ENCODE results near the gene CREB1. TPM values are rescaled to one million over a fixed set of nuclear protein-coding genes. Genes with fewer than 3 reads are reported as not detected.

The CREB1 gene
- total and polyA plus RNA-seq, 4 donors: 5.4 to 79.6 (median 35.1) TPM

GRCh38 chr2:207533461-207534008 lies 3.8 kb downstream of the CREB1 start:
- Histone ChIP-seq H3K4me1 (ENCODE audit: control insufficient read depth in 5 of 5, insufficient read depth in 5 of 5, low read length in 5 of 5) (peaks cover 0 to 35% (median 7%) of the 10 kb centered on the region in 5 donors), H3K36me3 (ENCODE audit: control insufficient read depth in 4 of 4, insufficient read depth in 4 of 4, low read length in 4 of 4) (no peaks in the 10 kb centered on the region), H3K9me3 (ENCODE audit: control insufficient read depth in 4 of 4, insufficient read depth in 3 of 4, low read length in 3 of 4) (no peaks in the 10 kb centered on the region), H3K27ac (ENCODE audit: low read depth in 1 of 2, low read length in 1 of 2) (peak overlapping the region in 1 of 2 donors; percentile 59), H3K9ac (ENCODE audit: insufficient read depth in 1 of 2, low read length in 2 of 2) (peak overlapping the region in 1 of 2 donors; percentile 17), H3K27me3 (ENCODE audit: control insufficient read depth in 3 of 3, insufficient read depth in 3 of 3, low read length in 2 of 3) (no peaks in the 10 kb centered on the region), H3K4me3 (no peak overlapping the region)
- TF ChIP-seq, protein P1, sequence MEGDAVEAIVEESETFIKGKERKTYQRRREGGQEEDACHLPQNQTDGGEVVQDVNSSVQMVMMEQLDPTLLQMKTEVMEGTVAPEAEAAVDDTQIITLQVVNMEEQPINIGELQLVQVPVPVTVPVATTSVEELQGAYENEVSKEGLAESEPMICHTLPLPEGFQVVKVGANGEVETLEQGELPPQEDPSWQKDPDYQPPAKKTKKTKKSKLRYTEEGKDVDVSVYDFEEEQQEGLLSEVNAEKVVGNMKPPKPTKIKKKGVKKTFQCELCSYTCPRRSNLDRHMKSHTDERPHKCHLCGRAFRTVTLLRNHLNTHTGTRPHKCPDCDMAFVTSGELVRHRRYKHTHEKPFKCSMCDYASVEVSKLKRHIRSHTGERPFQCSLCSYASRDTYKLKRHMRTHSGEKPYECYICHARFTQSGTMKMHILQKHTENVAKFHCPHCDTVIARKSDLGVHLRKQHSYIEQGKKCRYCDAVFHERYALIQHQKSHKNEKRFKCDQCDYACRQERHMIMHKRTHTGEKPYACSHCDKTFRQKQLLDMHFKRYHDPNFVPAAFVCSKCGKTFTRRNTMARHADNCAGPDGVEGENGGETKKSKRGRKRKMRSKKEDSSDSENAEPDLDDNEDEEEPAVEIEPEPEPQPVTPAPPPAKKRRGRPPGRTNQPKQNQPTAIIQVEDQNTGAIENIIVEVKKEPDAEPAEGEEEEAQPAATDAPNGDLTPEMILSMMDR (IDR thresholded peaks at IDR 0.05; ENCODE audit: control extremely low read depth, extremely low read depth): no peak
- no peak for ATAC-seq (ENCODE audit: insufficient read depth, low FRiP score)
- peak in 2 of 3 donors; percentile 64 to 69 for DNase-seq
- 44 to 73% methylated on average over 2 of the region's 2 CpGs for WGBS, 2 donors

- no peak overlapping the region for H3K9ac ChIP-seq (ENCODE audit: insufficient read depth in 1 of 2, low read length in 2 of 2)
- no peaks in the 10 kb centered on the region for H3K36me3 ChIP-seq (ENCODE audit: control insufficient read depth in 4 of 4, insufficient read depth in 4 of 4, low read length in 4 of 4)
- TF ChIP-seq, protein P1 (IDR thresholded peaks at IDR 0.05; ENCODE audit: control extremely low read depth, extremely low read depth): no peak
- WGBS, 2 donors: 78 to 86% methylated on average over 3 of the region's 3 CpGs
- peaks cover 0 to 33% (median 7%) of the 10 kb centered on the region in 5 donors for H3K4me1 ChIP-seq (ENCODE audit: control insufficient read depth in 5 of 5, insufficient read depth in 5 of 5, low read length in 5 of 5)
- no peaks in the 10 kb centered on the region for H3K27me3 ChIP-seq (ENCODE audit: control insufficient read depth in 3 of 3, insufficient read depth in 3 of 3, low read length in 2 of 3)
- no peaks in the 10 kb centered on the region for H3K9me3 ChIP-seq (ENCODE audit: control insufficient read depth in 4 of 4, insufficient read depth in 3 of 4, low read length in 3 of 4)
- ATAC-seq (ENCODE audit: insufficient read depth, low FRiP score) (no peak), DNase-seq (no peak)
- no peak overlapping the region for H3K4me3 ChIP-seq
- peak overlapping the region; percentile 47 to 59 for H3K27ac ChIP-seq (ENCODE audit: low read depth in 1 of 2, low read length in 1 of 2)
Measured at GRCh38 chr2:207534417-207534816, 4.7 kb downstream of the CREB1 start.

GRCh38 chr2:207539470-207539869 lies 9.7 kb downstream of the CREB1 start:
- Histone ChIP-seq H3K27ac (ENCODE audit: low read depth in 1 of 2, low read length in 1 of 2) (no peak overlapping the region), H3K4me1 (ENCODE audit: control insufficient read depth in 5 of 5, insufficient read depth in 5 of 5, low read length in 5 of 5) (peaks cover 0 to 8% (median 3%) of the 10 kb centered on the region in 5 donors), H3K9ac (ENCODE audit: insufficient read depth in 1 of 2, low read length in 2 of 2) (no peak overlapping the region), H3K9me3 (ENCODE audit: control insufficient read depth in 4 of 4, insufficient read depth in 3 of 4, low read length in 3 of 4) (no peaks in the 10 kb centered on the region), H3K36me3 (ENCODE audit: control insufficient read depth in 4 of 4, insufficient read depth in 4 of 4, low read length in 4 of 4) (no peaks in the 10 kb centered on the region), H3K27me3 (ENCODE audit: control insufficient read depth in 3 of 3, insufficient read depth in 3 of 3, low read length in 2 of 3) (no peaks in the 10 kb centered on the region), H3K4me3 (no peak overlapping the region)
- DNase-seq (no peak), ATAC-seq (ENCODE audit: insufficient read depth, low FRiP score) (no peak)
- WGBS, 2 donors: 89 to 94% methylated on average over 2 of the region's 2 CpGs
- TF ChIP-seq, protein P1 (IDR thresholded peaks at IDR 0.05; ENCODE audit: control extremely low read depth, extremely low read depth): no peak

GRCh38 chr2:207540431-207540830 lies 10.7 kb downstream of the CREB1 start:
- TF ChIP-seq, protein P1 (IDR thresholded peaks at IDR 0.05; ENCODE audit: control extremely low read depth, extremely low read depth): no peak
- WGBS, 2 donors: 94% methylated on average over 2 of the region's 2 CpGs
- ATAC-seq (ENCODE audit: insufficient read depth, low FRiP score) (no peak), DNase-seq (no peak)
- Histone ChIP-seq H3K9me3 (ENCODE audit: control insufficient read depth in 4 of 4, insufficient read depth in 3 of 4, low read length in 3 of 4) (no peaks in the 10 kb centered on the region), H3K27ac (ENCODE audit: low read depth in 1 of 2, low read length in 1 of 2) (no peak overlapping the region), H3K4me3 (no peak overlapping the region), H3K9ac (ENCODE audit: insufficient read depth in 1 of 2, low read length in 2 of 2) (no peak overlapping the region), H3K36me3 (ENCODE audit: control insufficient read depth in 4 of 4, insufficient read depth in 4 of 4, low read length in 4 of 4) (peaks cover 0 to 4% (median 0%) of the 10 kb centered on the region in 4 donors), H3K27me3 (ENCODE audit: control insufficient read depth in 3 of 3, insufficient read depth in 3 of 3, low read length in 2 of 3) (no peaks in the 10 kb centered on the region), H3K4me1 (ENCODE audit: control insufficient read depth in 5 of 5, insufficient read depth in 5 of 5, low read length in 5 of 5) (peaks cover 0 to 3% (median 0%) of the 10 kb centered on the region in 5 donors)
